HepG2 (cell line): ENCODE data around the gene MLST8. TPM values are rescaled to one million over a fixed set of nuclear protein-coding genes. Genes with fewer than 3 reads are reported as not detected.

Experiments
- BRCA1 ChIP-seq: sonication (generic); formaldehyde crosslinking; IDR thresholded peaks from 2 replicates; pipeline ENCODE4 v1.4.0; 2020; ENCODE audit warnings: missing genetic modification reagents
- CC2D1A ChIP-seq: sonication (generic); formaldehyde crosslinking; IDR thresholded peaks from 2 replicates; pipeline ENCODE4 v1.8.1; 2023; ENCODE audit warnings: mild to moderate bottlenecking, missing genetic modification reagents
- DNMT3B ChIP-seq: conservative IDR thresholded peaks from 2 replicates; pipeline ENCODE4 v1.6.1; 2016; ENCODE audit warnings: missing biosample characterization, control low read depth
- EP300 ChIP-seq, 3 experiments: sonication (generic) in 1 of 3; formaldehyde crosslinking in 1 of 3; IDR thresholded peaks; 2 replicates each; pipeline versions ENCODE4 v1.5.1 to v1.6.1; 2011 to 2020; ENCODE audit warnings: low read depth in 2 of 3, low read length in 2 of 3, borderline replicate concordance in 1 of 3, improper control_type of control experiment in 1 of 3, mild to moderate bottlenecking in 1 of 3, missing genetic modification reagents in 1 of 3, moderate library complexity in 1 of 3
- HNF4A ChIP-seq: sonication (generic); formaldehyde crosslinking; IDR thresholded peaks from 2 replicates; pipeline ENCODE4 v1.4.0; 2020; ENCODE audit warnings: missing genetic modification reagents
- KDM5A ChIP-seq: fragments of 200-600 bp; sonication (generic); IDR thresholded peaks from 2 replicates; pipeline ENCODE4 v1.7.0; 2018; ENCODE audit warnings: antibody characterized with exemption, mild to moderate bottlenecking, low read length, borderline replicate concordance
- KLF12 ChIP-seq: sonication (generic); formaldehyde crosslinking; IDR thresholded peaks from 2 replicates; pipeline ENCODE4 v1.4.0; 2020; ENCODE audit warnings: missing genetic modification reagents, borderline replicate concordance
- MAFF ChIP-seq: IDR thresholded peaks from 2 replicates; pipeline ENCODE4 v1.6.1; 2011; ENCODE audit warnings: low read depth, low read length, improper control_type of control experiment
- NR2F2 ChIP-seq: IDR thresholded peaks from 2 replicates; pipeline ENCODE4 v1.6.1; 2012; ENCODE audit warnings: low read depth, inconsistent platforms, borderline replicate concordance
- POLR2G ChIP-seq: fragments of 200-400 bp; formaldehyde crosslinking; IDR thresholded peaks from 2 replicates; pipeline ENCODE4 v1.6.1; 2018; ENCODE audit warnings: mild to moderate bottlenecking, low read depth, low read length, moderate library complexity
- SNAI1 ChIP-seq: sonication (generic); formaldehyde crosslinking; IDR thresholded peaks from 2 replicates; pipeline ENCODE4 v1.5.0; 2020; ENCODE audit warnings: mild to moderate bottlenecking, missing genetic modification reagents, borderline replicate concordance
- YEATS4 ChIP-seq: sonication (generic); formaldehyde crosslinking; IDR thresholded peaks from 2 replicates; pipeline ENCODE4 v1.4.0; 2020; ENCODE audit warnings: missing genetic modification reagents, borderline replicate concordance
- ZEB1 ChIP-seq: IDR thresholded peaks from 2 replicates; pipeline ENCODE4 v1.6.1; 2012; ENCODE audit warnings: mild to moderate bottlenecking, low read depth, inconsistent platforms; ENCODE audit not compliant: insufficient replicate concordance
- ZFP36 ChIP-seq: fragments of 150-350 bp; IDR thresholded peaks from 2 replicates; pipeline ENCODE4 v1.6.1; 2018; ENCODE audit warnings: borderline replicate concordance, low read length, low read depth; ENCODE audit not compliant: partially characterized antibody
- ZNF205 ChIP-seq: IDR thresholded peaks from 2 replicates; pipeline ENCODE4 v1.6.1; 2018; ENCODE audit warnings: missing biosample characterization, missing genetic modification reagents
- ZNF354B ChIP-seq: sonication (generic); formaldehyde crosslinking; IDR thresholded peaks from 2 replicates; pipeline ENCODE4 v1.8.0; 2022; ENCODE audit warnings: mild to moderate bottlenecking, missing genetic modification reagents
- ZNF44 ChIP-seq: sonication (generic); formaldehyde crosslinking; IDR thresholded peaks from 2 replicates; pipeline ENCODE4 v1.5.1; 2020; ENCODE audit warnings: mild to moderate bottlenecking, missing genetic modification reagents
- ZNF773 ChIP-seq: sonication (generic); formaldehyde crosslinking; IDR thresholded peaks from 2 replicates; pipeline ENCODE4 v1.4.0; 2020; ENCODE audit warnings: missing genetic modification reagents, borderline replicate concordance
- polyA plus RNA-seq, 8 experiments: library from polyadenylated mRNA; depleted of rRNA in 3 of 8; stranded (reverse) in 7 of 8; unstranded in 1 of 8; fragments of >200 nt; fragmentation: Illumina TruSeq in 4 of 8; extraction: Trizol in 4 of 8; gene quantifications; 2 replicates each; pipeline versions ENCODE4 v1.2.1 to v1.2.3, GENCODE V29; 2011 to 2016; ENCODE audit warnings: low read depth in 4 of 8, missing spikeins in 1 of 8, mixed read lengths in 1 of 8; ENCODE audit not compliant: insufficient read depth in 1 of 8
- total RNA-seq, 5 experiments: library from RNA; depleted of rRNA; stranded (reverse); fragments of >200 nt; fragmentation: Illumina TruSeq; extraction: Trizol; gene quantifications; 2 replicates each; pipeline ENCODE4 v1.2.3, GENCODE V29; 2016; ENCODE audit warnings: low read depth in 1 of 5
- TF ChIP-seq, protein P1 (sequence below): IDR thresholded peaks from 2 replicates; pipeline ENCODE4 v1.6.1; 2016; ENCODE audit warnings: missing genetic modification reagents, missing compliant biosample characterization
- TF ChIP-seq, protein P2 (sequence below): sonication (generic); formaldehyde crosslinking; IDR thresholded peaks from 2 replicates; pipeline ENCODE4 v1.4.0; 2020; ENCODE audit warnings: missing genetic modification reagents

Gene MLST8
- total and polyA plus RNA-seq, 2 of the 13 experiments (the other 11 are each of a cell fraction or from before 2014, with no cell fraction given): 30.8 to 72.7 TPM

DNA sequence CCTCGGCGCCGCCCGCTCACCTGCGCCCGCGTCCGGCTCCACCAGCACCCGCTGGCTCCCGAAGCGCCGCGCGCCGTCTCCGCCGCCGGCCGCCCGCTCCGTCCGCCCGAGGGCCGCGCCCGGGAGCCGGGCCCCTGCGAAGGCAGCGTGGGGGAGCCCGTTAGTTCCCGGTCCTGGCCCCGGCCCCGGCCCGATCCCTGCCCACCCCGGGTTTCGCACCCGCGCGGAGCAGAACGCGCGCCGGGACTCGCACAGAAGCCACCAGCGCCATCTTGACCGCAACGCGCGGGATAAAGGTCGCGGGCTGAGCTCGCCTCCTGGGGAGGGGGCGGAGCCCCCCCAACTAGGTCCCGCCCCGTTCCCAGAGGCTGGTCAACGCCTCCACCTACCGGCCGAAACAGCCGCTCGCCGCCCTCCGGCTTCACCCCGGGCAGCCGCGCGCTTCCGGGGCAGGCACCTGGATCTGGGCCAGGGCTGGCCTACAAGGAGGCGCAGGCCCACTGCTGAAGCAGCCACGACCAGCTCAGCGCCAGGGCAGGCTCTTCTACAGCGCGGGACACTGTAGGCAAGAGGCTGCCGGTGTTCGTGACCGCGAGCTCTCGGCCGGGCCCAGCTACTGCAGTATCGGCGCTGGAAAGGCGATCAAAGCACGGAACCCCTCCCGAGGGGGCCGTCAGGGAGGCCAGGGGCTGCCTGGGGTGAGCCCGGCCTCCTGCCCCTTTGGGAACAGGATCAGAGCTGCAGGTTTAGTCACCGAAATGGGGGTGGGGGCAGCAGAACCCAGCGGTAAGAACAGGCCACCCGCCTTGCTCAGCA lies 46.2 kb downstream of the MLST8 start, which contains the start of gene ECI1 (continued):
- TF ChIP-seq, protein P1, sequence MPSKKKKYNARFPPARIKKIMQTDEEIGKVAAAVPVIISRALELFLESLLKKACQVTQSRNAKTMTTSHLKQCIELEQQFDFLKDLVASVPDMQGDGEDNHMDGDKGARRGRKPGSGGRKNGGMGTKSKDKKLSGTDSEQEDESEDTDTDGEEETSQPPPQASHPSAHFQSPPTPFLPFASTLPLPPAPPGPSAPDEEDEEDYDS (CRISPR knock-in tag): peak; percentile 75
- TF ChIP-seq ZEB1 (peak; percentile 37), BRCA1 (peak; percentile 83; the same call in 1 of the 2 replicates), POLR2G (peak; percentile 97), SNAI1 (CRISPR knock-in tag) (0 out of 2 replicates have a peak, but pooled peaks have one; percentile 56), MAFF (no peak), ZNF44 (no peak), NR2F2 (peak; percentile 6; the same call in 1 of the 2 replicates), HNF4A (CRISPR knock-in tag) (peak; percentile 75), KLF12 (CRISPR knock-in tag) (peak; percentile 63; the same call in 1 of the 2 replicates), ZNF773 (CRISPR knock-in tag) (peak; percentile 63; the same call in 1 of the 2 replicates), ZNF205 (CRISPR knock-in tag) (no peak), KDM5A (no peak; the same call in 1 of the 2 replicates), CC2D1A (CRISPR knock-in tag) (no peak), ZNF354B (CRISPR knock-in tag) (no peak), ZFP36 (no peak), DNMT3B (CRISPR knock-in tag) (no peak), YEATS4 (CRISPR knock-in tag) (peak; percentile 94), EP300 (IDR thresholded peaks at IDR 0.05; ENCODE audit: low read depth in 2 of 2, low read length in 2 of 2) (peak in 1 of 2 experiments; percentile 36; a peak in 2 of 4 replicates), EP300 (CRISPR knock-in tag; IDR thresholded peaks at IDR 0.05; ENCODE audit: borderline replicate concordance) (peak; percentile 8; the same call in 1 of the 2 replicates)
- TF ChIP-seq, protein P2, sequence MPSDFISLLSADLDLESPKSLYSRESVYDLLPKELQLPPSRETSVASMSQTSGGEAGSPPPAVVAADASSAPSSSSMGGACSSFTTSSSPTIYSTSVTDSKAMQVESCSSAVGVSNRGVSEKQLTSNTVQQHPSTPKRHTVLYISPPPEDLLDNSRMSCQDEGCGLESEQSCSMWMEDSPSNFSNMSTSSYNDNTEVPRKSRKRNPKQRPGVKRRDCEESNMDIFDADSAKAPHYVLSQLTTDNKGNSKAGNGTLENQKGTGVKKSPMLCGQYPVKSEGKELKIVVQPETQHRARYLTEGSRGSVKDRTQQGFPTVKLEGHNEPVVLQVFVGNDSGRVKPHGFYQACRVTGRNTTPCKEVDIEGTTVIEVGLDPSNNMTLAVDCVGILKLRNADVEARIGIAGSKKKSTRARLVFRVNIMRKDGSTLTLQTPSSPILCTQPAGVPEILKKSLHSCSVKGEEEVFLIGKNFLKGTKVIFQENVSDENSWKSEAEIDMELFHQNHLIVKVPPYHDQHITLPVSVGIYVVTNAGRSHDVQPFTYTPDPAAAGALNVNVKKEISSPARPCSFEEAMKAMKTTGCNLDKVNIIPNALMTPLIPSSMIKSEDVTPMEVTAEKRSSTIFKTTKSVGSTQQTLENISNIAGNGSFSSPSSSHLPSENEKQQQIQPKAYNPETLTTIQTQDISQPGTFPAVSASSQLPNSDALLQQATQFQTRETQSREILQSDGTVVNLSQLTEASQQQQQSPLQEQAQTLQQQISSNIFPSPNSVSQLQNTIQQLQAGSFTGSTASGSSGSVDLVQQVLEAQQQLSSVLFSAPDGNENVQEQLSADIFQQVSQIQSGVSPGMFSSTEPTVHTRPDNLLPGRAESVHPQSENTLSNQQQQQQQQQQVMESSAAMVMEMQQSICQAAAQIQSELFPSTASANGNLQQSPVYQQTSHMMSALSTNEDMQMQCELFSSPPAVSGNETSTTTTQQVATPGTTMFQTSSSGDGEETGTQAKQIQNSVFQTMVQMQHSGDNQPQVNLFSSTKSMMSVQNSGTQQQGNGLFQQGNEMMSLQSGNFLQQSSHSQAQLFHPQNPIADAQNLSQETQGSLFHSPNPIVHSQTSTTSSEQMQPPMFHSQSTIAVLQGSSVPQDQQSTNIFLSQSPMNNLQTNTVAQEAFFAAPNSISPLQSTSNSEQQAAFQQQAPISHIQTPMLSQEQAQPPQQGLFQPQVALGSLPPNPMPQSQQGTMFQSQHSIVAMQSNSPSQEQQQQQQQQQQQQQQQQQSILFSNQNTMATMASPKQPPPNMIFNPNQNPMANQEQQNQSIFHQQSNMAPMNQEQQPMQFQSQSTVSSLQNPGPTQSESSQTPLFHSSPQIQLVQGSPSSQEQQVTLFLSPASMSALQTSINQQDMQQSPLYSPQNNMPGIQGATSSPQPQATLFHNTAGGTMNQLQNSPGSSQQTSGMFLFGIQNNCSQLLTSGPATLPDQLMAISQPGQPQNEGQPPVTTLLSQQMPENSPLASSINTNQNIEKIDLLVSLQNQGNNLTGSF (CRISPR knock-in tag): no peak
